Skeletal muscle tissue (tissue), 4 donors: ENCODE data around the gene CCNYL1. TPM values are rescaled to one million over a fixed set of nuclear protein-coding genes. Genes with fewer than 3 reads are reported as not detected.

Source experiments
- H3K27ac ChIP-seq: one replicate; pipeline ENCODE4 v1.7.0; 2013; ENCODE audit warnings: mild to moderate bottlenecking, low read depth, low read length, inconsistent platforms
- H3K27me3 ChIP-seq, 3 donors: one replicate each; pipeline ENCODE4 v1.7.0; 2013; ENCODE audit warnings: low read length in 3 of 3; ENCODE audit not compliant: control insufficient read depth in 3 of 3, insufficient read depth in 3 of 3
- H3K36me3 ChIP-seq, 3 donors: one replicate each; pipeline ENCODE4 v1.7.0; 2013; ENCODE audit warnings: low read length in 3 of 3; ENCODE audit not compliant: control insufficient read depth in 3 of 3, insufficient read depth in 3 of 3
- H3K4me1 ChIP-seq, 3 donors: one replicate each; pipeline ENCODE4 v1.7.0; 2013; ENCODE audit warnings: low read length in 3 of 3, mild to moderate bottlenecking in 3 of 3; ENCODE audit not compliant: control insufficient read depth in 3 of 3, insufficient read depth in 3 of 3
- H3K4me3 ChIP-seq, 3 donors: one replicate each; pipeline ENCODE4 v1.7.0; 2013; ENCODE audit warnings: low read length in 3 of 3
- H3K9ac ChIP-seq, 3 donors: one replicate each; pipeline ENCODE4 v1.7.0; 2013; ENCODE audit warnings: low read length in 3 of 3, mild to moderate bottlenecking in 3 of 3, moderate library complexity in 2 of 3, low read depth in 1 of 3
- H3K9me3 ChIP-seq, 3 donors: one replicate each; pipeline ENCODE4 v1.7.0; 2013; ENCODE audit warnings: low read length in 3 of 3; ENCODE audit not compliant: control insufficient read depth in 3 of 3
- total RNA-seq: library from RNA; depleted of rRNA; stranded (reverse); fragments of >200 nt; gene quantifications from one replicate; pipeline ENCODE4 v1.2.3, GENCODE V29; 2014
- donor health status: Osteomylitis.

Gene CCNYL1
- total RNA-seq, 1 donor from 2014 or later = 6.3 TPM

DNA sequence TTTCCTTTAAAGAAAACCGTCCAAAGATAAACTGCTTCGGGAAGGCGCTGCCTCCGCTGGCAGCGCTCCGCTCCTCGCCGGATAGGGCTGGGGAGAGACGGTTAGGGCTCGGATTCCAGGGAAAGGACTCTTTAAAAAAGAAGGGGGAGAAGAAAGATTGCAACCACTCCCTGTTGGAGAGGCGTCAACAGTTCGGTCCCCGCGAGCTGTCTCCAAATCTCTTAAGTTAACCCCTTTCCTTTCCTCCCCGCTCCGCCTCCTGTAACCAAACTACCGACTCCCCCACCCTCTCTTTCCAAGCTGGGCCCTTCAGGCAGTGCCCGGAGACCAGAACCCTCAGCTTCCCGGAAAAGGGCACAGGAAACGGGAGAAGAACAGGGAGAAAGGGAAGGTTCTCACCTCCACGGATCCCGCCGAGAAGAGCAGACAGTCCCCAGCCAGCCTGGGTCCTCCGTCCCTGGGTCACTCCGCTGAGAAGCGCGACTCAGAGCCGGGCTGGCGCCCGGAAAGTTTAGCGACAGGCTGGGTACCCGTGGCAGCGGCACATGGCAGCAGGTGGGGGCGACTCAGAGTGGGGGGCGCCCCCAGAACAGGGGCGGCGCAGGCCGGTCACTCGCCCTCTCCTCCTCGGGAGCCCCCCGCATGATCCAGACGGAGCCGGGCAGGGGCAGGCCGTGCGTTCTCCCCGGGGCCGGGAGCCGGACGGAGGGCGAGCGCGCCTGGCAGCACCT, 57.6 kb downstream of the CCNYL1 start:
- peak overlapping the region; percentile 84 for H3K27ac ChIP-seq
- H3K9ac ChIP-seq = peak overlapping the region; percentile 78 to 90 (median 85)
- H3K36me3 ChIP-seq = peaks cover 7 to 9% (median 9%) of the 10 kb centered on the region in 3 donors
- H3K4me3 ChIP-seq = peak overlapping the region; percentile 87 to 92 (median 89)
- no peaks in the 10 kb centered on the region for H3K9me3 ChIP-seq
- H3K4me1 ChIP-seq = peaks cover 24 to 44% (median 25%) of the 10 kb centered on the region in 3 donors
- no peaks in the 10 kb centered on the region for H3K27me3 ChIP-seq

- peaks cover 5 to 9% (median 9%) of the 10 kb centered on the region in 3 donors for H3K36me3 ChIP-seq
- H3K4me1 ChIP-seq = peaks cover 20 to 32% (median 22%) of the 10 kb centered on the region in 3 donors
- no peaks in the 10 kb centered on the region for H3K27me3 ChIP-seq
- peak overlapping the region; percentile 25 for H3K27ac ChIP-seq
- peak overlapping the region in 2 of 3 donors; percentile 50 to 84 for H3K9ac ChIP-seq
- no peaks in the 10 kb centered on the region for H3K9me3 ChIP-seq
- peak overlapping the region; percentile 87 to 92 (median 89) for H3K4me3 ChIP-seq
Measured at GRCh38 chr2:207770602-207771404, 59.4 kb downstream of the CCNYL1 start.

DNA sequence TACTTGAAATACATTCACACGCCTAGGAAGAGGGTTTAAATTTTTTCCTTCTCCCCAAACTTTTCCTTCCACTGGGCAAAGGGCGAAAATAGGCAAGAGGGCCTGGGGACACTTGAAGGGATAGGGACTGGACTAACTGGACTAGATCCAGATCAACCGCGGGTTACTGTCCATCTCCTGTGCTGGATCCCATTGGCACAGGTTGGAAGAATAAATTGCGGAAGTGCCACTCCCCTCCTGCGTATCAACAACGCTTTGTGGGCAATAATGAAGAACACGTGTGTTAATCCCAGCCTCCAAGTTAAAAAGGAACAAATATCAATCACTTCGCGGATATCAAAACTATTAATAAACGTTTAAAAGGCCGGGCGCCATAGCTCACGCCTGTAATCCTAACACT, 60.0 kb downstream of the CCNYL1 start:
- peaks cover 20 to 26% (median 22%) of the 10 kb centered on the region in 3 donors for H3K4me1 ChIP-seq
- no peaks in the 10 kb centered on the region for H3K27me3 ChIP-seq
- peaks cover 5 to 9% (median 9%) of the 10 kb centered on the region in 3 donors for H3K36me3 ChIP-seq
- no peak overlapping the region for H3K9ac ChIP-seq
- peak overlapping the region in 1 of 3 donors; percentile 92 for H3K4me3 ChIP-seq
- H3K9me3 ChIP-seq = no peaks in the 10 kb centered on the region
- H3K27ac ChIP-seq = no peak overlapping the region

GRCh38 chr2:207772081-207772843, 60.8 kb downstream of the CCNYL1 start:
- H3K4me1 ChIP-seq = peaks cover 18 to 23% (median 22%) of the 10 kb centered on the region in 3 donors
- peaks cover 3 to 6% (median 6%) of the 10 kb centered on the region in 3 donors for H3K36me3 ChIP-seq
- H3K4me3 ChIP-seq = no peak overlapping the region
- H3K27me3 ChIP-seq = no peaks in the 10 kb centered on the region
- no peak overlapping the region for H3K27ac ChIP-seq
- no peaks in the 10 kb centered on the region for H3K9me3 ChIP-seq
- no peak overlapping the region for H3K9ac ChIP-seq

DNA sequence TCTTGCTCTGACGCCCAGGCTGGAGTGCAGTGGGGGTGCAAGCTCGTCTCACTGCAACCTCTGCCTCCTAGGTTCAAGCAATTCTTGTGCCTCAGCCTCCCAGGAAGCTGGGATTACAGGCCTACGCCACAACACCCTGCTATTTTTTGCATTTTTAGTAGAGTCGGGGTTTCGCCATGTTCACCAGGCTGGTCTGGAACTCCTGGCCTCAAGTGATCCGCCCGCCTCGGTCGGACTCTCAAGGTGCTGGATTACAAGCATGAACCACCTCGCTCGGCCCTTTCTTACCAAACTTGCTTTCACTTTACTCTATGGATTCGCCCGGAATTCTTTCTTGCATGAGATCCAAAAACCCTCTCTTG, 61.4 kb downstream of the CCNYL1 start:
- Histone ChIP-seq H3K27ac (no peak overlapping the region), H3K36me3 (peaks cover 0 to under 1% (median under 1%) of the 10 kb centered on the region in 3 donors), H3K9me3 (no peaks in the 10 kb centered on the region), H3K4me1 (peaks cover 15 to 18% (median 18%) of the 10 kb centered on the region in 3 donors), H3K27me3 (no peaks in the 10 kb centered on the region), H3K9ac (no peak overlapping the region), H3K4me3 (no peak overlapping the region)

DNA sequence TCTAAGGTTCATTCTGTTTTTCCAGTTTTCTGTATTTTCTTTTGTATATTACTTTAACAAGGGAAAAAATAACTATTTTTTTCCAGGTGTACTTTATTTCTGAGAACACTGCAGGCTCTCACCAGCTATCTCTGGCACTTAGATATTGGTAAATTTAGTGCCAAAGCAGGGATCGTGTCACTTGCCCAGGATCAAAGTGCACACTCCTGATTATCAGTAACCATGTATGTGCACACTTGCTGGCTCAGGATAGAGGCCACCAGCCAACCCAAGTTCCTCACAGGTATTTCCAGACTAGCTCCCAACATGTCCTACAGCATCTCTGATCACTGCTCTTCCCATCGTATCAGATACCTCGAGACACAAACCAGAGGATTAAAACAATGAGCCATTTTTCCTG, 64.0 kb downstream of the CCNYL1 start:
- no peak overlapping the region for H3K4me3 ChIP-seq
- no peaks in the 10 kb centered on the region for H3K27me3 ChIP-seq
- no peaks in the 10 kb centered on the region for H3K9me3 ChIP-seq
- peaks cover 4 to 5% (median 4%) of the 10 kb centered on the region in 3 donors for H3K4me1 ChIP-seq
- H3K36me3 ChIP-seq = no peaks in the 10 kb centered on the region
- H3K9ac ChIP-seq = no peak overlapping the region
- no peak overlapping the region for H3K27ac ChIP-seq

DNA sequence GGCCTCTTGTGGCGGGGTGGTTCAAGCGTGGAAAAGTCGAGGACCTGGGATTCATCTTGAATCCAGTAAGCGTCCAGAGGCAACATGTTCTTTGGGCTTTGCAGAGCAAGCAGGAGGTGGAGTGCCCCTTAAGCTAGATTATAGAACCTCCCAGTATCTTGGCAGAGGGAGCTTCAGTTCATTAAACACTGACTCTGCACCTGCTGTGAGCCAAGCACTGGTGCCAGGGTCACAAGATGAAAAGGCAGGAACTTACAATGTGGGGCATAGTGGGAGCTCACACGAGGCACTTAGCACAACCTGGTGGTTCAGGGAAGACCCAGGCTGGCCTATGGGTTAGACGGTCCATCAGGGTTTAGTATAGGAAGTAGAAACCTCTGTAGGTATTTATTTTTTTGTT, 65.7 kb downstream of the CCNYL1 start:
- Histone ChIP-seq H3K9me3 (no peaks in the 10 kb centered on the region), H3K27ac (no peak overlapping the region), H3K9ac (no peak overlapping the region), H3K27me3 (no peaks in the 10 kb centered on the region), H3K4me1 (no peaks in the 10 kb centered on the region), H3K4me3 (no peak overlapping the region), H3K36me3 (no peaks in the 10 kb centered on the region)

GRCh38 chr2:207778298-207778882, 67.0 kb downstream of the CCNYL1 start:
- Histone ChIP-seq H3K9ac (no peak overlapping the region), H3K4me3 (no peak overlapping the region), H3K4me1 (no peaks in the 10 kb centered on the region), H3K9me3 (no peaks in the 10 kb centered on the region), H3K27me3 (no peaks in the 10 kb centered on the region), H3K27ac (no peak overlapping the region), H3K36me3 (no peaks in the 10 kb centered on the region)

DNA sequence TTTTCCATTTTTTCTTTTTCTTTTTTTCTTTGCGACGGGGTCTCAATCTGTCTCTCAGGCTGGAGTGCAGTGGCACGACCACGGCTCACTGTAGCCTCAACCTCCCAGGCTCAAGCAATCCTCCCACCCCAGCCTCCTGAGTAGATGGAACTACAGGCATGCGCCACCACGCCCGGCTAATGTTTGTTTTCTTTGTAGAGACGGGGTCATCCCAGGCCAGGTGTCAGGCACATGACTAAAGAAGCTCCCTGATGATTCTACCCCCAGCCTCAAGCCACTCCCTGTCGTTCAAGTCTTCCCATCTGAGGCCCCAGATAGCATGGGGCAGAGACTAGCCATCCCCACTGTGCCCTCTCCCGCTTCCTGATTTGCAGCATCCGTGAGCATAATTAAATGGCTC, 68.1 kb downstream of the CCNYL1 start:
- Histone ChIP-seq H3K27ac (no peak overlapping the region), H3K9me3 (no peaks in the 10 kb centered on the region), H3K4me1 (no peaks in the 10 kb centered on the region), H3K9ac (no peak overlapping the region), H3K27me3 (no peaks in the 10 kb centered on the region), H3K4me3 (no peak overlapping the region), H3K36me3 (no peaks in the 10 kb centered on the region)
